Kidney (tissue), 14 donors: ENCODE results near the gene RUFY3. TPM values are rescaled to one million over a fixed set of nuclear protein-coding genes. Genes with fewer than 3 reads are reported as not detected.
"Not testable (repeated sequence)": the region's sequence is repeated elsewhere in the genome, so short reads cannot be mapped to it uniquely, and the experiment has no call there.

Source experiments
- DNase-seq, 5 donors: peaks; one replicate each; pipeline ENCODE4 v3.0.0-alpha.2; 2013 to 2020
- FAIRE-seq: peaks from 2 replicates; lab custom pipeline; 2012; peaks lifted over from hg19 to GRCh38; lab: Jason Lieb, UNC
- H3K27ac ChIP-seq, 2 donors: one replicate each; pipeline ENCODE4 v1.7.0; 2013; ENCODE audit warnings: low read depth in 2 of 2, low read length in 2 of 2, inconsistent platforms in 1 of 2
- H3K27me3 ChIP-seq: one replicate; pipeline ENCODE4 v1.7.1; 2013; ENCODE audit warnings: low read length, inconsistent platforms; ENCODE audit not compliant: control insufficient read depth, insufficient read depth
- H3K36me3 ChIP-seq, 3 donors: one replicate each; pipeline versions ENCODE4 v1.7.0 to v1.7.1; 2013; ENCODE audit warnings: low read length in 3 of 3, control low read depth in 1 of 3, inconsistent platforms in 1 of 3; ENCODE audit not compliant: insufficient read depth in 3 of 3, control insufficient read depth in 2 of 3
- H3K4me1 ChIP-seq, 3 donors: one replicate each; pipeline versions ENCODE4 v1.7.0 to v1.7.1; 2013; ENCODE audit warnings: low read length in 3 of 3, inconsistent platforms in 1 of 3, low read depth in 1 of 3; ENCODE audit not compliant: control insufficient read depth in 2 of 3, insufficient read depth in 2 of 3
- H3K4me3 ChIP-seq, 3 donors: one replicate each; pipeline versions ENCODE4 v1.7.0 to v1.8.1; 2013; ENCODE audit warnings: low read length in 3 of 3, control low read depth in 1 of 3, inconsistent platforms in 1 of 3
- H3K9ac ChIP-seq, 3 donors: one replicate each; pipeline versions ENCODE4 v1.7.0 to v1.7.1; 2013; ENCODE audit warnings: low read length in 3 of 3, control low read depth in 1 of 3, inconsistent platforms in 1 of 3
- H3K9me3 ChIP-seq, 3 donors: one replicate each; pipeline versions ENCODE4 v1.7.0 to v1.7.1; 2013; ENCODE audit warnings: low read length in 3 of 3, control low read depth in 1 of 3, inconsistent platforms in 1 of 3; ENCODE audit not compliant: control insufficient read depth in 2 of 3, insufficient read depth in 1 of 3
- CTCF ChIP-seq: IDR thresholded peaks from 3 replicates; pipeline ENCODE4 v1.5.1; 2012; ENCODE audit warnings: mild to moderate bottlenecking, moderate library complexity, borderline replicate concordance; ENCODE audit not compliant: insufficient read depth; ENCODE audit errors: extremely low read depth
- intact Hi-C: fragments of 100-400 bp; cut with DNase I; formaldehyde crosslinking; loops from one replicate; pipeline ENCODE4 v1.11.1; 2022
- polyA plus RNA-seq: library from polyadenylated mRNA; stranded (reverse); fragments of 350-450 nt; fragmentation: Illumina TruSeq; extraction: RNeasy Lipid Tissue Mini Kit (QIAGEN cat#74804); gene quantifications from one replicate; pipeline ENCODE4 v1.2.3, GENCODE V29; 2014; ENCODE audit warnings: low read depth, low replicate concordance; ENCODE audit not compliant: insufficient read depth
- total RNA-seq: library from RNA; stranded (reverse); fragmentation: NEBNext Ultra II Directional; extraction: Animal tissue kit (Norgen Biotek cat#: 25700); gene quantifications from one replicate; pipeline ENCODE4 v1.2.1, GENCODE V29; 2021
- donor health status: control.
- donor health status: control.
- donor health status: control.
- donor health status: control.
- donor health status: control.
- donor health status: DM: yes; HTN: yes; CAD: no.
- donor health status: Normal renal cell carcinoma (clear cell type).

The RUFY3 gene
- total and polyA plus RNA-seq, 2 donors from 2014 or later: 40.6 to 72.5 TPM

- Histone ChIP-seq H3K36me3 (peaks cover 13 to 29% (median 13%) of the 10 kb centered on the region in 3 donors), H3K4me3 (no peak overlapping the region), H3K9me3 (no peaks in the 10 kb centered on the region), H3K27me3 (no peaks in the 10 kb centered on the region), H3K27ac (no peak overlapping the region), H3K4me1 (no peaks in the 10 kb centered on the region), H3K9ac (no peak overlapping the region)
- intact Hi-C loops: no loop called here
- TF ChIP-seq CTCF: no peak
- no peak for FAIRE-seq
- DNase-seq: no peak
Observed at GRCh38 chr4:70765368-70765767, 43.6 kb downstream of the RUFY3 start.

GRCh38 chr4:70768301-70768948, 46.7 kb downstream of the RUFY3 start:
- intact Hi-C loops: no loop called here
- Histone ChIP-seq H3K4me3 (no peak overlapping the region), H3K4me1 (no peaks in the 10 kb centered on the region), H3K36me3 (peaks cover 17 to 30% (median 20%) of the 10 kb centered on the region in 3 donors), H3K27me3 (no peaks in the 10 kb centered on the region), H3K9ac (no peak overlapping the region), H3K9me3 (no peaks in the 10 kb centered on the region), H3K27ac (no peak overlapping the region)
- FAIRE-seq: no peak
- DNase-seq: no peak
- TF ChIP-seq CTCF: no peak

- H3K9me3 ChIP-seq, DNase-seq, H3K27me3 ChIP-seq, H3K4me3 ChIP-seq, H3K27ac ChIP-seq, H3K9ac ChIP-seq, FAIRE-seq, intact Hi-C loops, H3K4me1 ChIP-seq: not testable (repeated sequence)
- peaks cover 14 to 30% (median 21%) of the 10 kb centered on the region in 3 donors for H3K36me3 ChIP-seq
Observed at GRCh38 chr4:70769396-70769795, 47.6 kb downstream of the RUFY3 start.

- TF ChIP-seq CTCF: no peak
- no peaks in the 10 kb centered on the region for H3K4me1 ChIP-seq
- H3K9me3 ChIP-seq: no peaks in the 10 kb centered on the region
- H3K9ac ChIP-seq: no peak overlapping the region
- peaks cover 10 to 29% (median 15%) of the 10 kb centered on the region in 3 donors for H3K36me3 ChIP-seq
- H3K4me3 ChIP-seq: no peak overlapping the region
- no peak overlapping the region for H3K27ac ChIP-seq
- no peak for DNase-seq
- intact Hi-C loops: no loop called here
- no peak for FAIRE-seq
- no peaks in the 10 kb centered on the region for H3K27me3 ChIP-seq
Observed at GRCh38 chr4:70772929-70773555, 51.3 kb downstream of the RUFY3 start.
